ENCODE results near the gene RRAGD. TPM values are rescaled to one million over a fixed set of nuclear protein-coding genes. Genes with fewer than 3 reads are reported as not detected.

Gene RRAGD
- total RNA-seq (2013), result 16.9 TPM
- polyA plus RNA-seq (1 to 10 TPM; 5.0 to 7.9 (median 7.4) TPM), polyA minus RNA-seq (3.0 and 4.1 TPM in 2 replicates), total RNA-seq (31.3 to 107 (median 49.5) reads per million in 11 experiments)

- peak within 1 kb of the TSS; percentile 74 to 92 (median 86) for H3K27ac Mint-ChIP-seq
- Histone ChIP-seq H3K9ac (ENCODE audit: insufficient read depth, low read length, poor library complexity, severe bottlenecking) (peak within 1 kb of the TSS; percentile 85), H3K4me2 (replicated peaks; ENCODE audit: extremely low read depth, low read length, poor library complexity, severe bottlenecking) (peak within 1 kb of the TSS; percentile 99), H3K36me3 (replicated peaks in 1 of 2; ENCODE audit: control insufficient read depth in 1 of 2, insufficient read depth in 2 of 2, low read length in 2 of 2) (no peaks in the 10 kb centered on the region), H3K79me2 (ENCODE audit: insufficient read depth, low read length) (peaks cover 41% of the 10 kb centered on the region), H3K9me3 (replicated peaks in 1 of 2; ENCODE audit: control insufficient read depth in 1 of 2, insufficient read depth in 1 of 2, low read length in 2 of 2) (no peaks in the 10 kb centered on the region), H4K20me1 (ENCODE audit: insufficient read depth, low read length) (peaks cover 20% of the 10 kb centered on the region), H3K4me3 (replicated peaks in 1 of 3; ENCODE audit: low read depth in 2 of 3, low read length in 3 of 3) (peak within 1 kb of the TSS; percentile 69 to 93 (median 91)), H3K4me1 (ENCODE audit: control insufficient read depth in 1 of 2, insufficient read depth in 2 of 2, low read length in 2 of 2) (peaks cover 31 to 43% of the 10 kb centered on the region in 2 donors), H3K27ac (ENCODE audit: low read depth in 1 of 2, low read length in 2 of 2) (peak within 1 kb of the TSS; percentile 15 to 80), H3K27me3 (ENCODE audit: control insufficient read depth in 2 of 2, insufficient read depth in 2 of 2, low read length in 2 of 2) (no peaks in the 10 kb centered on the region), H2AFZ (ENCODE audit: insufficient read depth, low read depth, low read length, poor library complexity, severe bottlenecking) (peak within 1 kb of the TSS; percentile 99)
- intact Hi-C loops (cut with micrococcal nuclease), result loop anchor here in 1 of 2 donors (5.0 kb wide), 1 partner anchor 40 kb away; no protein-coding TSS in a partner anchor
- H3K4me3 Mint-ChIP-seq, result peak within 1 kb of the TSS; percentile 94 to 97
- H3K36me3 Mint-ChIP-seq, result no peaks in the 10 kb centered on the region
- no peak for TF ChIP-seq CTCF (IDR thresholded peaks at IDR 0.05)
- no peaks in the 10 kb centered on the region for H3K9me3 Mint-ChIP-seq
- under 1% methylated on average over 58 of the region's 85 CpGs for WGBS (ENCODE audit: insufficient coverage)
- peaks cover 37% of the 10 kb centered on the region for H3K4me1 Mint-ChIP-seq
- peak; percentile 81 to 90 (median 83) for DNase-seq
- peaks cover 0 to 14% (median 6%) of the 10 kb centered on the region in 3 donors for H3K27me3 Mint-ChIP-seq (ENCODE audit: low read depth in 3 of 3)
Observed at GRCh38 chr6:89412071-89413005, at the start of gene RRAGD. TSS of gene RRAGD (minus strand) at chr6:89412273. CDS start at chr6:89411993, 280 bp downstream.

- Histone ChIP-seq H3K9me3 (replicated peaks in 1 of 2; ENCODE audit: control insufficient read depth in 1 of 2, insufficient read depth in 1 of 2, low read length in 2 of 2) (no peaks in the 10 kb centered on the region), H4K20me1 (ENCODE audit: insufficient read depth, low read length) (no peaks in the 10 kb centered on the region), H3K9ac (ENCODE audit: insufficient read depth, low read length, poor library complexity, severe bottlenecking) (no peak overlapping the region), H3K4me1 (ENCODE audit: control insufficient read depth in 1 of 2, insufficient read depth in 2 of 2, low read length in 2 of 2) (no peaks in the 10 kb centered on the region), H3K4me3 (replicated peaks in 1 of 3; ENCODE audit: low read depth in 2 of 3, low read length in 3 of 3) (no peak overlapping the region), H3K79me2 (ENCODE audit: insufficient read depth, low read length) (no peaks in the 10 kb centered on the region), H3K27ac (ENCODE audit: low read depth in 1 of 2, low read length in 2 of 2) (no peak overlapping the region), H2AFZ (ENCODE audit: insufficient read depth, low read depth, low read length, poor library complexity, severe bottlenecking) (no peak overlapping the region), H3K27me3 (ENCODE audit: control insufficient read depth in 2 of 2, insufficient read depth in 2 of 2, low read length in 2 of 2) (no peaks in the 10 kb centered on the region), H3K4me2 (replicated peaks; ENCODE audit: extremely low read depth, low read length, poor library complexity, severe bottlenecking) (no peak overlapping the region), H3K36me3 (replicated peaks in 1 of 2; ENCODE audit: control insufficient read depth in 1 of 2, insufficient read depth in 2 of 2, low read length in 2 of 2) (no peaks in the 10 kb centered on the region)
- no peaks in the 10 kb centered on the region for H3K27me3 Mint-ChIP-seq (ENCODE audit: low read depth in 3 of 3)
- H3K9me3 Mint-ChIP-seq, result peaks cover 0 to 4% (median 0%) of the 10 kb centered on the region in 7 donors
- H3K4me3 Mint-ChIP-seq, result no peak overlapping the region
- no peak overlapping the region for H3K27ac Mint-ChIP-seq
- 90% methylated on average over 2 of the region's 7 CpGs for WGBS (ENCODE audit: insufficient coverage)
- no peaks in the 10 kb centered on the region for H3K36me3 Mint-ChIP-seq
- TF ChIP-seq CTCF (IDR thresholded peaks at IDR 0.05), result no peak
- intact Hi-C loops (cut with micrococcal nuclease), result no loop called here
- no peak for DNase-seq
- no peaks in the 10 kb centered on the region for H3K4me1 Mint-ChIP-seq
Observed at GRCh38 chr6:89460713-89461112, 48.6 kb upstream of the RRAGD start.

Measured in CD14-positive monocyte (primary cell).